Kidney (tissue), 14 donors: ENCODE data around the gene ZSCAN18. TPM values are rescaled to one million over a fixed set of nuclear protein-coding genes. Genes with fewer than 3 reads are reported as not detected.

Source experiments
- DNase-seq, 5 donors: peaks; one replicate each; pipeline ENCODE4 v3.0.0-alpha.2; 2013 to 2020
- FAIRE-seq: peaks from 2 replicates; lab custom pipeline; 2012; peaks lifted over from hg19 to GRCh38; lab: Jason Lieb, UNC
- H3K27ac ChIP-seq, 2 donors: one replicate each; pipeline ENCODE4 v1.7.0; 2013; ENCODE audit warnings: low read depth in 2 of 2, low read length in 2 of 2, inconsistent platforms in 1 of 2
- H3K27me3 ChIP-seq: one replicate; pipeline ENCODE4 v1.7.1; 2013; ENCODE audit warnings: low read length, inconsistent platforms; ENCODE audit not compliant: control insufficient read depth, insufficient read depth
- H3K36me3 ChIP-seq, 3 donors: one replicate each; pipeline versions ENCODE4 v1.7.0 to v1.7.1; 2013; ENCODE audit warnings: low read length in 3 of 3, control low read depth in 1 of 3, inconsistent platforms in 1 of 3; ENCODE audit not compliant: insufficient read depth in 3 of 3, control insufficient read depth in 2 of 3
- H3K4me1 ChIP-seq, 3 donors: one replicate each; pipeline versions ENCODE4 v1.7.0 to v1.7.1; 2013; ENCODE audit warnings: low read length in 3 of 3, inconsistent platforms in 1 of 3, low read depth in 1 of 3; ENCODE audit not compliant: control insufficient read depth in 2 of 3, insufficient read depth in 2 of 3
- H3K4me3 ChIP-seq, 3 donors: one replicate each; pipeline versions ENCODE4 v1.7.0 to v1.8.1; 2013; ENCODE audit warnings: low read length in 3 of 3, control low read depth in 1 of 3, inconsistent platforms in 1 of 3
- H3K9ac ChIP-seq, 3 donors: one replicate each; pipeline versions ENCODE4 v1.7.0 to v1.7.1; 2013; ENCODE audit warnings: low read length in 3 of 3, control low read depth in 1 of 3, inconsistent platforms in 1 of 3
- H3K9me3 ChIP-seq, 3 donors: one replicate each; pipeline versions ENCODE4 v1.7.0 to v1.7.1; 2013; ENCODE audit warnings: low read length in 3 of 3, control low read depth in 1 of 3, inconsistent platforms in 1 of 3; ENCODE audit not compliant: control insufficient read depth in 2 of 3, insufficient read depth in 1 of 3
- CTCF ChIP-seq: IDR thresholded peaks from 3 replicates; pipeline ENCODE4 v1.5.1; 2012; ENCODE audit warnings: mild to moderate bottlenecking, moderate library complexity, borderline replicate concordance; ENCODE audit not compliant: insufficient read depth; ENCODE audit errors: extremely low read depth
- intact Hi-C: fragments of 100-400 bp; cut with DNase I; formaldehyde crosslinking; loops from one replicate; pipeline ENCODE4 v1.11.1; 2022
- polyA plus RNA-seq: library from polyadenylated mRNA; stranded (reverse); fragments of 350-450 nt; fragmentation: Illumina TruSeq; extraction: RNeasy Lipid Tissue Mini Kit (QIAGEN cat#74804); gene quantifications from one replicate; pipeline ENCODE4 v1.2.3, GENCODE V29; 2014; ENCODE audit warnings: low read depth, low replicate concordance; ENCODE audit not compliant: insufficient read depth
- total RNA-seq: library from RNA; stranded (reverse); fragmentation: NEBNext Ultra II Directional; extraction: Animal tissue kit (Norgen Biotek cat#: 25700); gene quantifications from one replicate; pipeline ENCODE4 v1.2.1, GENCODE V29; 2021
- donor health status: control.
- donor health status: control.
- donor health status: control.
- donor health status: control.
- donor health status: control.
- donor health status: DM: yes; HTN: yes; CAD: no.
- donor health status: Normal renal cell carcinoma (clear cell type).

ZSCAN18 gene
- total and polyA plus RNA-seq, 2 donors from 2014 or later = 73.2 to 103 TPM

- H3K9me3 ChIP-seq = peaks cover 0 to 72% (median 17%) of the 10 kb centered on the region in 3 donors
- H3K4me3 ChIP-seq = peak overlapping the region in 2 of 3 donors; percentile 13 to 26
- intact Hi-C loops = no loop called here
- no peaks in the 10 kb centered on the region for H3K36me3 ChIP-seq
- DNase-seq (no peak), FAIRE-seq (no peak)
- H3K27ac ChIP-seq = no peak overlapping the region
- H3K4me1 ChIP-seq = no peaks in the 10 kb centered on the region
- H3K27me3 ChIP-seq = no peaks in the 10 kb centered on the region
- no peak for TF ChIP-seq CTCF
- no peak overlapping the region for H3K9ac ChIP-seq
Measured at GRCh38 chr19:58118979-58119733, 21.1 kb upstream of the ZSCAN18 start.

- peak; percentile 70 to 87 (median 81) for DNase-seq
Measured at GRCh38 chr19:58117841-58118575, 20.0 kb upstream of the ZSCAN18 start.

GRCh38 chr19:58108546-58108817 lies 10.5 kb upstream of the ZSCAN18 start:
- Histone ChIP-seq H3K4me1 (no peaks in the 10 kb centered on the region), H3K27ac (no peak overlapping the region), H3K27me3 (no peaks in the 10 kb centered on the region), H3K4me3 (no peak overlapping the region), H3K9ac (no peak overlapping the region), H3K36me3 (no peaks in the 10 kb centered on the region), H3K9me3 (peaks cover 0 to 65% (median 24%) of the 10 kb centered on the region in 3 donors)
- FAIRE-seq (no peak), DNase-seq (no peak)
- no peak for TF ChIP-seq CTCF
- intact Hi-C loops = no loop called here

More at GRCh38 chr19:58117841-58118575, 20.0 kb upstream of the ZSCAN18 start:
- Histone ChIP-seq H3K9me3 (peaks cover 0 to 66% (median 11%) of the 10 kb centered on the region in 3 donors), H3K9ac (no peak overlapping the region), H3K27me3 (no peaks in the 10 kb centered on the region), H3K4me1 (no peaks in the 10 kb centered on the region), H3K4me3 (no peak overlapping the region), H3K36me3 (no peaks in the 10 kb centered on the region), H3K27ac (no peak overlapping the region)
- FAIRE-seq = no peak
- intact Hi-C loops = no loop called here
- TF ChIP-seq CTCF = no peak
